NCI-H1436 treated with DMSO at 0.1 percent for 48 hours (cell line): Measurements from ENCODE around the gene C1orf105.
"Not testable (repeated sequence)": the region's sequence is repeated elsewhere in the genome, so short reads cannot be mapped to it uniquely, and the experiment has no call there.

Experiments
- DNase-seq: peaks from one replicate; lab custom pipeline; 2025; lab: John Stamatoyannopoulos, UW

Gene C1orf105

GRCh38 chr1:172488393-172488792, 67.9 kb downstream of the C1orf105 start:
- DNase-seq: no peak

- DNase-seq: no peak
Observed at GRCh38 chr1:172489847-172490246, 69.4 kb downstream of the C1orf105 start.

- DNase-seq: no peak
Observed at GRCh38 chr1:172492421-172492820, 71.9 kb downstream of the C1orf105 start.

DNA sequence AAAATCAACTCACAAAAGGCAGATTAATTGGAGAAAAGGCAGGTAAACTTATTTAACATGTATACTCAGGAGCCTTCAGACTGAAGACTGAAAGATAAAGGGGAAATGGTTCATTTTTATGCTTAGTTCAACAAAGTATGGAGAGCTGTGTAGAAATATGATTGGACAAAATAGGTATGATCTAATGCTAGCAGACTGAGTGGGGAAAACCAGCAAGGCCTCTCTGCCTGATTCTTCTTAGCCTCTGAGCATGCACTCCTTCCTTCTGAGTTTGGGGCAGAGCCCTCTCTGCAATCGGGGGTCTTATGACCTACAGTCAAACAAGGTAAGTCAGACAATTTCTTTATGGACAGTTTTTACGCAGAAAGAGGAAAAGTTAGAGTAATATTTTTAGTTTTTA, 73.7 kb downstream of the C1orf105 start:
- no peak for DNase-seq

GRCh38 chr1:172496127-172496526, 75.6 kb downstream of the C1orf105 start:
- DNase-seq: not testable (repeated sequence)

DNA sequence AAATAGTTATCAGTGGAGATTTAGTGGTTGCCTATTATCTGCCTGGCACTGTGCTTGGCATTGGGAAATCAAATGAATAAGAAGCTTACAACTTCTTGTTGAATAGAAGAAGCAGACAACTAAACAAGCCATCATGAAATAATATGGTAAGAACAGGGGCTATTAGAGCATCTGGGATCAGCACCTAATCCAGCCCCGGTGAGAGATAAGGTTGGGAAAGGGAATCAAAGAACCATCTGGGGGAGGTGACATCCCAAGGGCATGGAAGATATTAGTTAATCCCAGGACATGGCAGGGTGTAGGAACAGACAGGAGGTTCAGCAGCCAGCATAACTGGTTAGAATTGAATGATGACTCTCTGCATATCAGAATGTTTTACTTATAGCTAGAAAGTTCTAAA, 76.2 kb downstream of the C1orf105 start:
- DNase-seq: no peak

DNA sequence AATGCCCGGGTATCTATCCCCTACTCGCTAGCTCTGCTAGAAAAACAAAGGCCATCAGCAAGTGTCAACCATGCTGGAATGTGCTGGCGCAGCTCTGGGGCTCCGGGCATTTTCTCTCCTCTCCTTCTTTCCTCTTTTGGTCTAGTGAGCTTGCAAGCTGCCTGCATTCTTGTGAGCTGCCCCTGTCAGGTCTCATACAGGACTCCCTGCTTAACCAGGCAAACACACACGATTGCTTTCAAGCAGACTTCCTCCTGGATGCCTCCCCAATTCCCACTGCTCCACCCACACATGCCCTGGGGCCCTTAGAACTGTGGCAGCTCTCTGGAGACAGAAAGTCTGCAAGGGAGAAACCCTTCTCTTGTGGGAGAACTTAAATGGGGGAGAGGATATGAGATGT, 76.7 kb downstream of the C1orf105 start:
- DNase-seq: no peak

DNA sequence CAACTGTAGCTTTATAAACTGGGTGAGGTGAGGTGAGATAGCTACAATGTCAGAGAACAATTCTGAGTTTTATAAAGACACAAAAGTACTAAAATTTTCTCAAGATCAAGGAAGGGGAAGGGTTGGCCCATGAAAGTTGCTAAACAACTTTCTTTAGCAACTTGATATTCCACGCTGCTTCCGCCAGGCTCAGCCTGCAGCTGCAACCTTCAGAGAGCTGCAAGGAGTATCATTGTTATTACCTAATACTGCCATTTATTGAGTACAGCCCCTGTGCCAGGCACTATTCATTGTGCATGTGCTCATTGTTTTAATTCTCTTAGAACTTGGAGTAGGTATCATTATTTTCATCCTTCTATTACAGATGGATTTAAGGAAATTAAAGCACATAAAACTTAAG, 78.4 kb downstream of the C1orf105 start:
- DNase-seq: no peak

DNA sequence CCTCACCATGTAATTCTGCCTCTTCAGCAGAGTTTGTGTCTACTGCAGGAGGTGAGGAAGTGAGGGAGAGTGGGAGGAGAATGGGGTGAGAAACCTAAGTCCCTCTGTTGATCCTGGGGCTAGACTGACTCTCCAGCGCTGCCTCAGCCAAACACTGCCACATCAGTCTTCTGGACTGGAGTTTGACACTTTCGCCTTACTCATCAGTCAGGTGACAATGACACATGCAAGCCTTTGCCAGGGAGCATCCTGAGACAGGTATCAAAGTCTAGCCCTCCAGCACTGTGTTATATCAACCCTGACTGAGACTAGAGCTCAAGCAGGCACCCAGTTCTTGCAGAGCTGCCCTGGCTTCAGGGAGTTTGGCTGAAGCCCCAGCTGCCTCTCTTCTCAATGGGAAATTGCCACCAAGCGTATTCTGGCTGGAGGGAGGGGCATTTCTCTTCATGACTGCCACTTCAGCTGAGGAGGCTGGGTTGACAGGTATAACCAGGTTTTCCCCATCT, 79.2 kb downstream of the C1orf105 start:
- no peak for DNase-seq

DNA sequence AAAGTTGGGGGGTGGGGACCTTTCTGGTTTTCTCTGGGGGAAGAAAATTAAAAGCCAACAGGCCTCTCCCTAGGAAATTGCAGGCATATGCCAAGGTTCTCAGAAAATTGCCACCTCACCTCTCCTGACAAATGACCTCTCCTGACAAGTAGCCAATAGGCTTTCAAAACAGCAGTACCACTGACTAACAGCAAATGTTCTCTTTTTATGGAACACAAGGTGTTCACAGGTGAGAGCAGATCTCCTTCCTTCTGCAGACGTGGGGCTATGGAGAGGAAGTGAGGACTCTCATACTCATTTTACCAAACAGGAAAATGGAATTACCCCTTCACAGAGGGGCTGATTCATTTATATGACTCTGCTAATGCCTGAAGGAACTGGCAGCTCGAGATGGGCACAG, 79.7 kb downstream of the C1orf105 start:
- no peak for DNase-seq

DNA sequence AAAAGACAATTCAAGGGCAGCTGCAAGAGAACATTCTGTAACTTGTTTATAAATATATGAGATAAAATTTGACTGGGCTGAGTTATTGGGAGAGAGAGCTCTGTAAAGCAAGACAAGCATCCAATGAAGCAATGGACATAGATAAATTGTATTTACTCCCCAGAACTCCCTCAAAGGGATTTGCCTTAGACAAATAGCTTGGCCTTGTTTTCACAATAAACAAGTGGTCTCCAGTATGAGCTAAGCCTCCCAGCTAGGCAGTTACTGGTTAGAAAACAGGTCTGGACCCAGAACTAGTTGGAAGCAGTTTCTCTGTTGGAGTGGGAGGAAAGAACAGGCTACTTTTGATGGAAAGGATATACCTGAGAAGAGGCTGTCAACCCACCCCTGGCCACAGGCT, 87.3 kb downstream of the C1orf105 start:
- no peak for DNase-seq

- DNase-seq: no peak
Observed at GRCh38 chr1:172510479-172510878, 90.0 kb downstream of the C1orf105 start.

GRCh38 chr1:172512591-172512990, 92.1 kb downstream of the C1orf105 start:
- no peak for DNase-seq

DNA sequence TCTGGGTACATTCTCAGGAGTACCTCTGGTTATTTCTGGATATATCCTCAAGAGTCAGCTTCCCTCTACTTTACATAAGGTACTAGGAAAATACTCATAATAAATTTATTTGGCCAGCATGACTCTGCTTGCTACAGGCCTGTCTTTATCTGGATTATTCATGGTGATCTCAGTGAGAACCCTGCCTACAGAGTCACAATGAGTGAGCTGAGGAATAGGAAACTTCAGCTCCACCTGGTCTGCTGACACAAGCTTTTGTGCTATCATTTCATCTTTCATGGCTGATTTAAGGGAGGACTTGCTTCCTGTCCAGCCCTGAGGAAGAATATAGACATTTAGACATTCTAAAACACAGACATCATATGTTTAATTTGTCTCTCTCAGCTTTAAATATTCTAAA, 93.0 kb downstream of the C1orf105 start:
- DNase-seq: no peak

DNA sequence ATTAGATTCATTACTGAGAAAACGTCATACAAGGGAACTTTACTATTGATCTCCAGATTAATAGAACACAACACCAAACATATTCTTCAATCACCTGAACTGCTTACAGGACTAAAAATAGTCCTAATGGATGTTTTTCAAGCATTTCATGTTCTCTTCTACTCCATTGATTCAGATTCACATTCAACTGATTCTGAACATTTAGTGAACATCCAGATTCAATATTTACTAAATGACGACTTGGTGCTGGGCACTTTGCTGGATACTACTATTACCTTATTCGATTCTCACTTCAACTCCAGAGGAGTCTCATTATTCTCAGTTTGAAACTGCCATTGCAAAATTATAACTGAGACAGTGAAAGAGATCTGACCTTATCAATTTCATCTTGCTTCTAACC, 93.6 kb downstream of the C1orf105 start:
- DNase-seq: no peak

GRCh38 chr1:172515436-172515835, 95.0 kb downstream of the C1orf105 start:
- no peak for DNase-seq

- no peak for DNase-seq
Observed at GRCh38 chr1:172515927-172516326, 95.4 kb downstream of the C1orf105 start.

DNA sequence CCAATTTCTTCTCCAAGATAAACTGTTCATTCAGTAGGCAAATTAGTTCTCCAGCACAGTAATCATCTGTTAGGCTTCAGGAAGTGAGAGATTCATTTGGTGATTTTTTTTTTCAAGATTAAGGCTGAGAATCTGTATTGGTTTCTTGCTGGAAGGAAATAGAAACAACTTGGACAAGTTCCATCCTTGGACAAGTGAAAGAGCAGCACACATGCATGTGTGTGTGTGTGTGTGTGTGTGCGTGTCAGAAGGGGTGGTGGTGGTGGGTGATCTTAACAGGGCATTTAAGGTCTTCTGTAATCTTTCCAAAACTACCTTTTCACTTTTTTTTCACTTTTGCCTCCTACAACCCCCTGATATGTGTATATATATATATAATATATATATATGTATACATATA, 96.6 kb downstream of the C1orf105 start:
- no peak for DNase-seq

DNA sequence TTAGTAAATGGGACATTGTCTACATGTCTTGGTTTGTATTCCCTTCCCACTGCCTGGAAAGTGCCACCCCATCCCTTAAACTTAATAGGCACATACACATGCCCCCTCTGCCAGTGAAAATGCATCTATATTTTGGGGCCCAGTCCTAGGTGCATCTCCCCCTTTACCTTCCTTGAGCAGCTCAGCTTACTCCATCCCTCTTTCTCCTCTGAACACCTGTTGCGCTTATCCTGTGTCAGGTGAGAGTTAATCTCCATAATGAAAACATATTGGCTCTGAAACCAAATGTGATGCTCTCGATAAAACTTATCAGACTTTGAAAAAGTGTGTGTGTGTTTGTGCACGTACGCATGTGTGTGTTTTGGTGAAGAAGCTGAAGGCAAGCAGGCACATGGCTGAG, 97.1 kb downstream of the C1orf105 start:
- DNase-seq: no peak
